A673 (cell line): ENCODE data around the gene CLN6.

Source experiments
- EZH2 ChIP-seq: fragments of 200-600 bp; sonication (generic); IDR thresholded peaks from 2 replicates; pipeline ENCODE4 v1.6.1; 2017; ENCODE audit warnings: borderline replicate concordance, low read depth, mild to moderate bottlenecking, mixed read lengths, antibody characterized with exemption, low read length; ENCODE audit not compliant: poor library complexity, severe bottlenecking
- TF ChIP-seq, protein P1 (sequence below): fragments of 300-800, 200-600 bp; sonication (generic); conservative IDR thresholded peaks from 2 replicates; pipeline ENCODE4 v1.5.1; 2017; ENCODE audit warnings: low read depth, mild to moderate bottlenecking, antibody characterized with exemption, low read length, moderate library complexity, mixed read lengths

DNA sequence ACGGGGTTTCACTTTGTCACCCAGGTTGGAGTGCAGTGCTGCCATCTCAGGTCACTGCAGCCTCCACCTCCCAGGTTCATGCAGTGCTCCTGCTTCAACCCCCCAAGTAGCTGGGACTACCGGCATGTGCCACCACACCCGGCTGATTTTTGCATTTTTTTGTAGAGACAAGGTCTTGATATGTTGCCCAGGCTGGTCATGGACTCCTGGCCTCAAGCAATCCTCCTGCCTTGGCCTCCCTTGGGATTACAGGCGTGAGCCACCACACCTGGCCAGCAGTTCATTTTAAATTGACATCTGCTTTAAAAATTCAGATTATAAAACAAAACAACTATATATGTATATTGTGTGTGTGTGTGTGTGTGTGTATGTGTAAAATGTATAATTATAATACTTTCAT lies 62.7 kb downstream of the CLN6 start:
- TF ChIP-seq, protein P1, sequence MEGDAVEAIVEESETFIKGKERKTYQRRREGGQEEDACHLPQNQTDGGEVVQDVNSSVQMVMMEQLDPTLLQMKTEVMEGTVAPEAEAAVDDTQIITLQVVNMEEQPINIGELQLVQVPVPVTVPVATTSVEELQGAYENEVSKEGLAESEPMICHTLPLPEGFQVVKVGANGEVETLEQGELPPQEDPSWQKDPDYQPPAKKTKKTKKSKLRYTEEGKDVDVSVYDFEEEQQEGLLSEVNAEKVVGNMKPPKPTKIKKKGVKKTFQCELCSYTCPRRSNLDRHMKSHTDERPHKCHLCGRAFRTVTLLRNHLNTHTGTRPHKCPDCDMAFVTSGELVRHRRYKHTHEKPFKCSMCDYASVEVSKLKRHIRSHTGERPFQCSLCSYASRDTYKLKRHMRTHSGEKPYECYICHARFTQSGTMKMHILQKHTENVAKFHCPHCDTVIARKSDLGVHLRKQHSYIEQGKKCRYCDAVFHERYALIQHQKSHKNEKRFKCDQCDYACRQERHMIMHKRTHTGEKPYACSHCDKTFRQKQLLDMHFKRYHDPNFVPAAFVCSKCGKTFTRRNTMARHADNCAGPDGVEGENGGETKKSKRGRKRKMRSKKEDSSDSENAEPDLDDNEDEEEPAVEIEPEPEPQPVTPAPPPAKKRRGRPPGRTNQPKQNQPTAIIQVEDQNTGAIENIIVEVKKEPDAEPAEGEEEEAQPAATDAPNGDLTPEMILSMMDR = no peak
- TF ChIP-seq EZH2 = no peak
